Activated CD4-positive, alpha-beta T cell treated with anti-CD3 and anti-CD28 coated beads for 48 hours (primary cell): ENCODE results near the gene ENPP4.
"Not testable (repeated sequence)": the region's sequence is repeated elsewhere in the genome, so short reads cannot be mapped to it uniquely, and the experiment has no call there.

Experiments
- DNase-seq: peaks from one replicate; pipeline ENCODE4 v3.0.0-alpha.2; 2020

ENPP4 gene

DNA sequence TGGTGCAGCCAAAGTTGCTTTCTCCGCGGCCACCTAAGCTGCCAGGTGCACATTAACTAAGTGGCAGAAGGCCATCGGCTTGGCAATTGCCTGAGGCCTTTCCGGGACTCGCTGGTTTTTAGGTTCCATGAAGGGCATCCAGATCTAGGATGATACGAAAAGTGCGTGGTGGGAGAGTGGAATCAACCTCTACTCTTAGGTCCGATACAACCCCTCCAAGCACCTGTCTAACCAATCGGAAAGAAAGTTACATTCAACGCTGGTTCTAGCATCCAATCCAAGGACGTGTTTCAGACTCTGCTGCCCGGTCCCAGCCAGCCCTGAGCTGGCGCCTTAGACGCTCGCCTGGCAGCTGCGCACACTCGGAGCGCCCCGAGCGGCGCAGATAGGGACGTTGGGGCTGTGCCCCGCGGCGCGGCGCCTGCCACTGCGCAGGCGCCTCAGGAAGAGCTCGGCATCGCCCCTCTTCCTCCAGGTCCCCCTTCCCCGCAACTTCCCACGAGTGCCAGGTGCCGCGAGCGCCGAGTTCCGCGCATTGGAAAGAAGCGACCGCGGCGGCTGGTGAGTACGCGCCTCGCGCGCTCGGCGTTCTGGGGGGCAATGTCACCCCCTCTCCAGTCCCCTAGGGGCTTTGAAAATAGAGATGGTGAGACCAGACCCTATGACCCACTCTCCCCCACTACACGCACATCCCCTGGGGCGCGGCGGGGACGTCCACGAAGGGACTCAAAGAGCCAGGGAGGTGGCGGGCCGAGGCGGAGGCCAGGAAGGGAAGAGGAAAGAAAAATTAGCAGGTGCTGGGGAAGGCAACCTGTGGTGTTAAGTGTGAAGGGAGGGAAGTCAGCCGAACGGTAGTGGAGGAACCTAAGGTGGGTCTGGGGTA is at the start of gene ENPP4:
Gene ENPP4 (plus strand): TSS at position 361 of the 883 bp plus-strand sequence. CDS start 9,595 bp downstream, outside the sequence.
- peak; percentile 90 for DNase-seq

DNA sequence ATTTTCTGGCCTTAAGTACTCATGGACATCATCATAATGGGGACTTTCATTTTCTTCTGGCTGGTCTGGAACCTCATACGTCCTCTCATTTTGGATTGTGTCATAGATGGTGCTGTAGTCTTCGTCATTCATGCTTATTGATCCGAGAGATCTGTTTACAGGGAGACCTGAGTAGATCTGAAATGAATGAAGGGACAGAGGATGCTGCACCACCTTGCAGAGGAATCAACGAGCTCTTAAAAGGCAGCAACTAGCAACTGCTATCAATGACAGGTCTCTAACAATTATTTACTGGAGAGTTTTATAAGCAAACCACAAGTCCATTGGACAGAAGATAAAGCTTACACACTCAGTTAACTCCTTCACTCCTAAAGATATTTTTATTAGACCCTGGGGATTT is 49.7 kb upstream of the ENPP4 start:
- no peak for DNase-seq

DNA sequence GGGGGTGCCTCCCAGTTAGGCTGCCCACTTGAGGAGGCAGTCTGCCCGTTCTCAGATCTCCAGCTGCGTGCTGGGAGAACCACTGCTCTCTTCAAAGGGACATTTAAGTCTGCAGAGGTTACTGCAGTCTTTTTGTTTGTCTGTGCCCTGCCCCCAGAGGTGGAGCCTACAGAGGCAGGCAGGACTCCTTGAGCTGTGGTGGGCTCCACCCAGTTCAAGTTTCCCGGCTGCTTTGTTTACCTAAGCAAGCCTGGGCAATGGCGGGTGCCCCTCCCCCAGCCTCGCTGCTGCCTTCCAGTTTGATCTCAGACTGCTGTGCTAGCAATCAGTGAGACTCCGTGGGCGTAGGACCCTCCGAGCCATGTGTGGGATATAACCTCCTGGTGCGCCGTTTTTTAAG is 44.1 kb upstream of the ENPP4 start:
- not testable (repeated sequence) for DNase-seq

- peak; percentile 69 for DNase-seq
Measured at GRCh38 chr6:46090115-46091079, 39.4 kb upstream of the ENPP4 start.

DNA sequence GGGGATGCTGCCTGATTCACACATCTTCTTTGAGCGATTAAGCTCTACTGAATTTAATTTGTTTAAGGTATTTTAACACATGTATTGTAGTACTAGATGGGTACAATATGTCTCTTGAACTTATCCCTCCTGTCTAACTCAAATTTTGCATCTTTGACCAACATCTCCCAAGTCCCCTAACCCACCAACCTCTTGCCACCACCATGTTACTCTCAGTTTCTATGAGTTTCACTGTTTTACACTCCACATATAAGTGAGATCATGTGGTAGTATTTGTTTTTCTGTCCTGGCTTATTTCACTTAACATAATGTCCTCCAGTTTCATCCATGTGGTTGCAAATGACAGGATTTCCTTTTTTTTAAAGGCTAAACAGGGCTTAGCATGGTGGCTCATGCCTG is 38.7 kb upstream of the ENPP4 start:
- no peak for DNase-seq

DNA sequence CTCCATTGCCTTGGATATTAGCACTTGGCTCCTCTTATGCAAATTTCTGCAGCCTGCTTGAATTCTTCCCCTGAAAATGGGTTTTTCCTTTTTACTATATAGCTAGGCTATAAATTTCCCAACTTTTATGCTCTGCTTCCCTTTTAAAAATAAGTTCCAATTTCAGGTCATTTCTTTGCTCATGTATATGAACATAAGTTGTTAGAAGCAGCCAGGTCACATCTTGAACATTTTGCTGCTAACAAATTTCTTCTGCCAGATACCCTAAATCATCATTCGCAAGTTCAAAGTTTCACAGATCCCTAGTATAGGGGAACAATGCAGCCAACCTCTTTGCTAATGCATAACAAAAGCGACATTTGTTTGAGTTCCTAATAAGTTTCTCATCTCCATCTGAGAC is 34.5 kb upstream of the ENPP4 start:
- no peak for DNase-seq

DNA sequence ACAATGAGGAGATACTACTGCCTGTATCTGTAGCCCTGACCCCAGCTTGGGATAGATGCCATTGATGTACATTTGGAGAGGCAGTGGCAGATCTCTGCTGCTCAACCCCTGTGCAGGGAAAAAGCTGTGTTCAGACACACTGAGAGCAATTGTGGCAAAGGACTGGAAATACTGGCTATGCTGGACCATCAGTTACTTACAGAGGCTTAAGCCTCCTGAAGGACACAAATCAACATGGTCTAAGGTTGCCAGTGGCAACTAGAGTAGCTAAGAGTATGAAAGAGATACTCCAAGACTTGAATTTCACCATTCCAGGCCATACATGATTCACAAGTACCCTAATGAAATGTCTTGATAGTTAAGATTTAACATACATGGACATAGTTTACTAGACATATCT is 32.4 kb upstream of the ENPP4 start:
- no peak for DNase-seq

GRCh38 chr6:46098678-46099077 is 31.1 kb upstream of the ENPP4 start:
- DNase-seq, result no peak

DNA sequence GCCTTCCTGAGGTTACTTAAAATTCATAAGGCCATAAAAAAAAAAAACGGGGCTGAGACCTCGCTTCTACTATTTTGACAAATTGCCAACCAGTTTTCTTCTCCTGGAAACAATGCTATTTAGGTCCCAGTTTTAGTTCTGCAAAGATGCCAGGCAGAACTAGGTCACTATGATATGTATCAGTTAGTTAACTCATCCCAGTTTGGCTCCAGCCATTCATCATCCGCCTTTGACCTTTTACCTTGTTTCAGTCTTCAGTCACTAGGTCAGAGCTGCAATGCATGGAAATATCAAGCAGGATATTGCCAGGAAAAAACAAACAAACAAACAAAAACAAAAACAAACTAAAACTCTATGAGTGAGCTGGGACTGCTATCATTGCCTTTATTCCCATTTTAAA is 29.8 kb upstream of the ENPP4 start:
- no peak for DNase-seq

DNA sequence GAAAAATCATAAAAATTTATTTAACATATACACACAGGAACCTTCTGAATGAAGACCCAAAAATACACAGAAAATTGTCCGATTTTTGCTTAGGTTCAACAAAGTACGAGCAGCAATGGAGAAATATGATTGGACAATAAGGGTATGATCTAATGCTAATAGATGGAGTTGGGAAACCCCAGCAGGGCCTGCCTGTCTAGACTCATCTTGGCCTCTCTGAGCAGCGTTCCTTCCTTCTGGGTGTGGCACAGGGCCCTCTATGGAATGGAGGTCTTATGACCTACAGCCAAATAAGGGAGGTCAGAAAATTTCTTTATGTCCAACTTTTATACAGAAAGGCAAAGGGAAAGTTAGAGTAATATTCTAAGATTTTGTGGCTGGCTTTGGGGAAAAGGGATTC is 27.7 kb upstream of the ENPP4 start:
- DNase-seq, result no peak

DNA sequence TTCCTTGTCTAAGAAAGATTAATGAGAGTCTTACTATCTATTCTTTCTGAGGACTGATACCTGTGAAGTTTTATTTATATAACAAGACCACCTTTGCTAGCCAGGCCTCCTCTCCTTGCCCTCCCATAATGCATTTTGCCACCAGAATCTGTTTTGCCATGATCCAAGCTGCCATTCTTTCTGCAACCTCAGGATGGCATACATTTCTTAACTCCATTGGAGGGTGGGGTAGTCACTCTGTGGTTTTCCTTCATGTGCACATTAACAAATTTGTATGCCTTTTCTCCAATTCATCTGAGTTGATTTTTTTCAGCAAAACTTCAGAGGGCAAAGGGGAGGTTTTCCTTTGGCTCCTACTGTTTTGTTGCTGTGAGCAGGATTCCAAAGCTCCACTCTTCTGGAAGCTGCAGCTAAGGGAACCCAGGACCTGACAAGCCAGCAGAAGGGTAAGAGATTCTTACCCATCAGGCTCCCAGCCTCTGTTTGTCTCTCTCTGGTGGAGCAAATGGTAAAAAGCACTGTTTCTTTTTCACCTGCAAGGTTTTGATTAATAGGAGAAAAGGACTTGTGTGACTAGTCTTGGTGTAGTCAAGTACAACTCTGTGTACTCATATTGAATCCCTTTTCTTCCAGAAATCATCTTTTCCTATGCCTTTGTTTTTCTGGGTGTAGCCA is 26.2 kb upstream of the ENPP4 start:
- DNase-seq, result no peak

GRCh38 chr6:46104209-46104608 is 25.6 kb upstream of the ENPP4 start:
- DNase-seq, result no peak

- DNase-seq, result no peak
Measured at GRCh38 chr6:46105568-46105967, 24.2 kb upstream of the ENPP4 start.

GRCh38 chr6:46113370-46113769 is 16.4 kb upstream of the ENPP4 start:
- DNase-seq, result no peak

DNA sequence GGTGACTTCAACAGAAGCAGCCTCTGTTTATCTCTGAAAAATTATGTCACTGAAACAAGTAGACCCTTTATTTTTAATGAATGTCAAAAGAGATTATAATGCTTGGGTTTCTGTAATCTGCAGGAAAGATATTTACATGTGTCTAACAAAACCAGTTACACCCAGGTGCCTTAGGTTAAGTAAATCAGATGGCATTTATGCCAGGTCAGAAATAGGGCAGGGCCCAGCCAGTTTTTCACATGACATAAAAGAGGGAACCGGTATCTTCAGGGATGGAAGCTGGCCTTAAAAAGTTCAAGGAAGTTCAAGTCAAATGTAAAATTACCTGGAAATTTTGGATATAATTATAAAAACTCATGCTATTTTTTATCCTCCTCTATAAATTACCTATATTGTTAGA is 14.2 kb upstream of the ENPP4 start:
- DNase-seq, result no peak

GRCh38 chr6:46116289-46116688 is 13.5 kb upstream of the ENPP4 start:
- no peak for DNase-seq

- DNase-seq, result no peak
Measured at GRCh38 chr6:46118157-46118556, 11.6 kb upstream of the ENPP4 start.

- no peak for DNase-seq
Measured at GRCh38 chr6:46118836-46119235, 11.0 kb upstream of the ENPP4 start.

DNA sequence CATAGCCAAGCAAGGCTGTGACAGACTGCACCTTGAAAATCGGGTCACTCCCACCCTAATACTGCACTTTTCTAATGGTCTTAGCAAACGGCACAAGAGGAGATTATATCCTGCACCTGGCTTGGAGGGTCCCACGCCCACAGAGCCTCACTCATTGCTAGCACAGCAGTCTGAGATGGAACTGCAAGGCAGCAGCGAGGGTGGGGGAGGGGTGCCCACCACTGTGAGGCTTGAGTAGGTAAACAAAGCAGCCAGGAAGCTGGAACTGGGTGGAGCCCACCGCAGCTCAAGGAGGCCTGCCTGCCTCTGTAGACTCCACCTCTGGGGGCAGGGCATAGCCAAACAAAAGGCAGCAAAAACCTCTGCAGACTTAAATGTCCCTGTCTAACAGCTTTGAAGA is 10.1 kb upstream of the ENPP4 start:
- not testable (repeated sequence) for DNase-seq

DNA sequence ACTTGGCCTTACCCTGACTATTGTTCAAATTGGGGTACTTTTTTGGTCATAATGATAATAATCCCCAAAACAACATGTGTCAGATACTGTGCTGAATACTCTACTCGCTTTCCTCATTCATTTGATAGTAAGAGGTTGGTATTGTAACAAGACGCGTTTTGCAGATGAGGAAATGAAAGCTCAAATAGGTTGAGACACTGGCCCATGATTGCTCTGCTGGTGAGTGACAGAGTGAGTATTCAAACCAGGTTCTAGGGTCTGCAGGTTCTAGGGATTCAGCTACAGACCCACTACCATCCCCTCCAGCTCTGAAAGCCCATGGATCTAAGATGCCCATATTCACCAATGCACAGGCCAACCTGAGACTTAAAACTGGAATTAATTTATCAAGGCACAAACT is 1.3 kb upstream of the ENPP4 start:
- DNase-seq, result no peak

DNA sequence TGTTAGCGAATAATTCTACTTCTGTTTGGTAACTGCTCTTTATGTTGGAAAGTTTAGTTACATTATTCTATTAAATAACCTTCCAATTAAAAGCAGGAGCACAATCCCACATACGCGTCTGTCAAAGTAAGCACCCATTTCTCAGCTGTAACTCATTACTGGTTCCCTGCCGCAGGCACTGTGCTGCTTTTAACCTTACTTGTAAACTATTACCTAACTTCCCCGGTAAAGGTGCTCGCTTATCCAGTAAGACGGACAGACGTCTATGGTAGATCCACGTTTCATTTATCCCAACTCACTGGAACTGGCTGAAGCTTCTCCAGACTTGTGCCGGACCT is 529 bp upstream of the ENPP4 start:
- no peak for DNase-seq

GRCh38 chr6:46130666-46131065 is 877 bp downstream of the ENPP4 start:
- no peak for DNase-seq

- DNase-seq, result not testable (repeated sequence)
Measured at GRCh38 chr6:46131291-46131690, 1.5 kb downstream of the ENPP4 start.
